22Rv1 (cell line): ENCODE data around the gene ALKBH8.

ENCODE experiments used
- CTCF ChIP-seq: fragments of 450-650 bp; IDR thresholded peaks from 2 replicates; pipeline ENCODE4 v1.5.1; 2017; ENCODE audit warnings: mild to moderate bottlenecking
- ZFX ChIP-seq: fragments of 450-650 bp; IDR thresholded peaks from 2 replicates; pipeline ENCODE4 v1.6.1; 2017; ENCODE audit warnings: antibody characterized with exemption, borderline replicate concordance

DNA sequence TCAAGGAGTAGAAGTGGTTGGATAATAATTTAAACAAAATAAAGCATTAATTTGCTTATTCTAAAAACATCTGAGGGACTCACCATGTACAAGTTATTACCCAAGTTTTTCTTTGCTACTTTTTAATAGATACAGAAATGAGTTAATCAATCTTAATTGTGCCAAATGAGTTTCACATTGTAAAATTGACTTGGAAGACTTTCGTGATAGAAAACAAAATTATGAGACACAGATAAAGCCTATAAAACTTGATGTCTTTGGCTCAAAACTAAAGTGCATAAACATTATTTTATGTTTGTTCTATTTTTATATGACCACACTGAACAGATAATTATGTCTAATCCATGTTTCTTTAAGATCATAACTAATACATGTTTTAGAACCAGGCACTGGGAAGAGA lies 97.8 kb downstream of the ALKBH8 start:
- no peak for TF ChIP-seq CTCF
- no peak for TF ChIP-seq ZFX
